ENCODE data around the gene RTKN.

- no peak for TF ChIP-seq CTCF (IDR thresholded peaks at IDR 0.05)
- no peak for TF ChIP-seq PBX3 (IDR thresholded peaks at IDR 0.05)
- TF ChIP-seq RCOR1 (IDR thresholded peaks at IDR 0.05; ENCODE audit: low read depth, low read length): no peak
- no peak for TF ChIP-seq POLR2A (IDR thresholded peaks at IDR 0.05; ENCODE audit: low read length)
- TF ChIP-seq HDAC2 (IDR thresholded peaks at IDR 0.05): no peak
- no peak for TF ChIP-seq SREBF2 (IDR thresholded peaks at IDR 0.05)
- no peak for TF ChIP-seq RAD21 (conservative IDR thresholded peaks at IDR 0.05 in 1 of 2, IDR thresholded peaks at IDR 0.05 in 1 of 2)
- no peak for TF ChIP-seq BHLHE40 (IDR thresholded peaks at IDR 0.05; ENCODE audit: low read depth, low read length)
- no peak for TF ChIP-seq CHD2 (IDR thresholded peaks at IDR 0.05; ENCODE audit: low read length, partially characterized antibody)
- TF ChIP-seq MAX (IDR thresholded peaks at IDR 0.05): no peak
Observed at GRCh38 chr2:74418312-74418711, 23.4 kb downstream of the RTKN start.

All from A549 (cell line).